ENCODE measurements around the gene MST1. TPM values are rescaled to one million over a fixed set of nuclear protein-coding genes. Genes with fewer than 3 reads are reported as not detected.

The MST1 gene
- total RNA-seq, 1 donor from 2014 or later = 45.5 TPM

DNA sequence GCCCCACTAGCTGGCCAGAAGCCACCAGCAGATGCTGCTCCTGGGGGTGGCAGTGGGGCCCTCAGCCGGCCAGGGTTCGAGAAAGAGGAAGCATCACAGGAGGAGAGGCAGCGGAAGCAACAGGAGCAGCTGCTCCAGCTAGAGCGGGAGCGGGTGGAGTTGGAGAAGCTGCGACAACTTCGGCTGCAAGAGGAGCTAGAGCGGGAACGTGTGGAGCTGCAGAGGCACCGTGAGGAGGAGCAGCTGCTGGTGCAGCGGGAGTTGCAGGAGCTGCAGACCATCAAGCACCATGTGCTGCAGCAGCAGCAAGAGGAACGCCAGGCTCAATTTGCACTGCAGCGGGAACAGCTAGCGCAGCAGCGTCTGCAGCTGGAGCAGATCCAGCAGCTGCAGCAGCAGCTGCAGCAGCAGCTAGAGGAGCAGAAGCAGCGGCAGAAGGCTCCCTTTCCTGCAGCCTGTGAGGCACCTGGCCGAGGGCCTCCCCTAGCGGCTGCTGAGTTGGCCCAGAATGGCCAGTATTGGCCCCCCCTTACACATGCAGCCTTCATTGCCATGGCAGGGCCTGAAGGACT lies 32.6 kb downstream of the MST1 start:
- DNase-seq (ENCODE audit: low spot score) = no peak

- DNase-seq (ENCODE audit: low spot score) = no peak
These were observed 33.5 kb downstream of the MST1 start for GRCh38 chr3:49655731-49656285.

DNA sequence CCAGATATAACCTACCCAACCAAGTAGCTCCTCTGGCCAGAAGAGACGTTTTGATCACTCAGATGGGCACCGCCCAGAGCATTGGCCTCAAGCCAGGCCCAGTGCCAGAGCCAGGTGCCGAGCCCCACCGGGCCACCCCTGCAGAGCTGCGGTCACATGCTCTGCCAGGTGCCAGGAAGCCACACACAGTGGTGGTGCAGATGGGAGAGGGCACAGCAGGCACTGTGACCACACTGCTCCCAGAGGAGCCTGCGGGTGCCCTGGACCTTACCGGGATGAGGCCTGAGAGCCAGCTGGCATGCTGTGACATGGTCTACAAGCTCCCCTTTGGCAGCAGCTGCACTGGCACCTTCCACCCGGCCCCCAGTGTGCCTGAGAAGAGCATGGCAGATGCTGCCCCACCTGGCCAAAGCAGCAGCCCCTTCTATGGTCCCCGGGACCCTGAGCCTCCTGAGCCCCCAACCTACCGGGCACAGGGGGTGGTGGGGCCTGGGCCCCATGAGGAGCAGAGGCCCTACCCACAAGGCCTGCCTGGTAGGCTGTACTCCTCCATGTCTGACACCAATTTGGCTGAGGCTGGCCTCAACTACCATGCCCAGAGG lies 34.2 kb downstream of the MST1 start:
- DNase-seq (ENCODE audit: low spot score) = no peak

DNA sequence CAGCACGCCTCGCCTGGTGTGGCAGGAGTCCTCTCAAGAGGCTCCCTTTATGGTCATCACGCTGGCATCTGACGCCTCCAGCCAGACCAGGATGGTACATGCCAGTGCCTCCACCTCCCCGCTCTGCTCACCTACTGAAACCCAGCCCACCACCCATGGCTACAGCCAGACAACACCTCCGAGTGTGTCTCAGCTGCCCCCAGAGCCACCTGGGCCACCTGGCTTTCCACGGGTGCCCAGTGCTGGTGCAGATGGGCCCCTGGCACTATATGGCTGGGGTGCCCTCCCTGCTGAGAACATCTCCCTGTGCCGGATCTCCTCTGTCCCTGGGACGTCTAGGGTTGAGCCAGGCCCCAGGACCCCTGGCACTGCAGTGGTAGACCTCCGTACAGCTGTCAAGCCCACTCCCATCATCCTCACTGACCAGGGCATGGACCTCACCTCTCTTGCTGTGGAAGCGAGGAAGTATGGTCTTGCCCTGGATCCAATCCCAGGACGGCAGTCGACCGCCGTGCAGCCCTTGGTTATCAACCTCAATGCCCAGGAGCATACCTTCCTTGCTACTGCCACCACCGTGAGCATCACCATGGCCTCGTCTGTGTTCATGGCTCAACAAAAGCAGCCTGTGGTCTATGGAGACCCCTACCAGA lies 35.0 kb downstream of the MST1 start:
- no peak for DNase-seq (ENCODE audit: low spot score)

DNA sequence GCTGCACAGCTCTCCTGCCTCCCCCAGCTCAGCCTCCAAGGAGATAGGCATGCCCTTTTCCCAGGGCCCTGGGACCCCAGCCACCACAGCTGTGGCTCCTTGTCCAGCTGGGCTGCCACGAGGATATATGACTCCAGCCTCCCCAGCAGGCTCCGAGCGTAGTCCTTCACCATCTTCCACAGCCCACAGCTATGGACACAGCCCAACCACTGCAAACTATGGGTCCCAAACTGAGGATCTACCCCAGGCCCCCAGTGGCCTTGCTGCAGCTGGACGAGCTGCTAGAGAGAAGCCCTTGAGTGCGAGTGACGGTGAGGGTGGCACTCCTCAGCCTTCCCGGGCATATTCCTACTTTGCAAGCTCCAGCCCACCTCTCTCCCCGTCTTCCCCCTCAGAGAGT lies 35.7 kb downstream of the MST1 start:
- no peak for DNase-seq (ENCODE audit: low spot score)

- DNase-seq (ENCODE audit: low spot score) = no peak
These were observed 36.3 kb downstream of the MST1 start for GRCh38 chr3:49652903-49653415.

DNA sequence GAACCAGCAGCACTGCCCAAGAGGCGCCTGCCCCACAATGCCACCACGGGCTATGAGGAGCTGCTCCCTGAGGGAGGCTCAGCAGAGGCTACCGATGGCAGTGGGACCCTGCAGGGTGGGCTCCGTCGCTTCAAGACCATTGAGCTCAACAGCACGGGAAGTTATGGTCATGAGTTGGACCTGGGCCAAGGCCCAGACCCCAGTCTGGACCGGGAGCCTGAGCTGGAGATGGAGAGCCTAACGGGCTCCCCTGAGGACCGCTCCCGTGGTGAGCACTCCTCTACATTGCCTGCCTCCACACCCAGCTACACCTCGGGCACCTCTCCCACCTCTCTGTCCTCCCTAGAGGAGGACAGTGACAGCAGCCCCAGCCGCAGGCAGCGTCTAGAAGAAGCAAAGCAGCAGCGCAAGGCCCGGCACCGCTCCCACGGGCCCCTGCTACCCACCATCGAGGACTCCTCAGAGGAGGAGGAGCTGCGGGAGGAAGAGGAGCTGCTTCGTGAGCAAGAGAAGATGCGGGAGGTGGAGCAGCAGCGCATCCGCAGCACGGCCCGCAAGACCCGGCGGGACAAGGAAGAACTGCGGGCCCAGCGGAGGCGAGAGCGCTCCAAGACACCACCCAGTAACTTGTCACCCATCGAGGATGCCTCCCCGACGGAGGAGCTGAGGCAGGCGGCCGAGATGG lies 36.9 kb downstream of the MST1 start:
- no peak for DNase-seq (ENCODE audit: low spot score)

- no peak for DNase-seq (ENCODE audit: low spot score)
These were observed 38.6 kb downstream of the MST1 start for GRCh38 chr3:49650637-49651036.

GRCh38 chr3:49650177-49650576 lies 39.1 kb downstream of the MST1 start:
- DNase-seq (ENCODE audit: low spot score) = no peak

- DNase-seq (ENCODE audit: low spot score) = no peak
These were observed 39.7 kb downstream of the MST1 start for GRCh38 chr3:49649576-49649975.

- DNase-seq (ENCODE audit: low spot score) = no peak
These were observed 40.8 kb downstream of the MST1 start for GRCh38 chr3:49648354-49649019.

DNA sequence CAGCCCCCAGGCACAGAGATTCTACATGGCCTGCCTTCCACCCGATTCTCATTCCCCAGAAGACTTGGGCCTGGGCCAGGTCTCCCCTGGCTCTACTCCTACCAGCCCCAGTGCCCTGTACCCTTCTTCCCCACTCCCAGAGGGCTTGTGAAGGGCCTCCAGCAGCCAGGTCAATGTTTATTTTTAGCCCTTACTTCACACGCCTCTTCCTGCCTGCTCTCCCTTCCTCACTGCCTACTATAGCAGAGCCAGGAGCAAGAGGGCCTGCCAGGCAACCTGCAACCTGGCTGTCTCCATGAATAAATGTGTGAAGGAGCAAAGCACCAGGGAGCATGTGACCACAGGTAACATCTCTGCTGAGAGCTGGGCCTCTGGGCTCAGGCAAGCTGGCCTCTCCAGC lies 41.5 kb downstream of the MST1 start:
- no peak for DNase-seq (ENCODE audit: low spot score)

- no peak for DNase-seq (ENCODE audit: low spot score)
These were observed 43.0 kb downstream of the MST1 start for GRCh38 chr3:49646236-49646635.

DNA sequence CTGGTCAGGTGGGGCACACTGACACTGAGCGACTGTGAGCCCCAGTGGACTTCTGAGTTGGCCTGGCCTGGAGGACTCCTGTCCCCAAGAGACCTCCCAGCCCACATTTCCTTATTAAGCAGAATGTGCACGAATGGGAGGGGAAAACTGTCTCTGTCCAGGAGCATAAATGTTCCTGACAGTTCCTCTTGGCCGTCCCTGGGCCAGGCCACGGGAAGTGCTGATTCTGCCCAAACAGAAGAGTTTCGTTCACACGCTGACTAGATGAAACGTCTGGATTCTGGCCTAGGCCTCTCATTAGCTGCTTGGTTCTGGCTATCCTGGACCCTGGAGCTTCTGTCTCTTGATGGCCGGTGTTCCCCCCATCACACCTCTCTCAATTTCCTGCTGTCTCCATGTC lies 44.6 kb downstream of the MST1 start:
- DNase-seq (ENCODE audit: low spot score) = no peak

DNA sequence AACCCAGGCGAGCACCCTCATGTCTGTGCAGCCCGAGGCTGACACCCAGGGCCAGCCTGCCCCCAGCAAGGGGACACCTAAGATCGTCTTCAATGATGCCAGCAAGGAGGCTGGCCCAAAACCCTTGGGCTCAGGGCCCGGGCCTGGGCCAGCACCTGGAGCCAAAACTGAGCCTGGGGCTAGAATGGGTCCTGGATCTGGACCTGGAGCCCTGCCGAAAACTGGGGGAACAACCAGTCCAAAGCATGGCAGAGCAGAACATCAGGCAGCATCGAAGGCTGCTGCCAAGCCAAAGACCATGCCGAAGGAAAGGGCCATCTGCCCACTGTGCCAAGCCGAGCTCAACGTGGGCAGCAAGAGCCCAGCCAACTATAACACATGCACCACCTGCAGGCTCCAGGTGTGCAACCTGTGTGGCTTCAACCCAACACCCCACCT lies 46.5 kb downstream of the MST1 start:
- no peak for DNase-seq (ENCODE audit: low spot score)

GRCh38 chr3:49641921-49642707 lies 47.2 kb downstream of the MST1 start:
- no peak for DNase-seq (ENCODE audit: low spot score)

GRCh38 chr3:49641292-49641691 lies 48.0 kb downstream of the MST1 start:
- DNase-seq (ENCODE audit: low spot score) = no peak

GRCh38 chr3:49639551-49639950 lies 49.7 kb downstream of the MST1 start:
- DNase-seq (ENCODE audit: low spot score) = no peak

GRCh38 chr3:49638445-49638844 lies 50.8 kb downstream of the MST1 start:
- no peak for DNase-seq (ENCODE audit: low spot score)

- no peak for DNase-seq (ENCODE audit: low spot score)
These were observed 52.2 kb downstream of the MST1 start for GRCh38 chr3:49636883-49637609.
